Panc1 (cell line): Measurements from ENCODE around the gene HDLBP. TPM values are rescaled to one million over a fixed set of nuclear protein-coding genes. Genes with fewer than 3 reads are reported as not detected.

Source experiments
- ATAC-seq: fragments of 200-7000 bp; cut with Tn5 transposase; 2 replicates; pipeline ENCODE4 v1.9.1; 2020; ENCODE audit warnings: mild to moderate bottlenecking, moderate library complexity
- BruUV-seq: library from RNA; stranded (reverse); fragments of 400-500 nt; replicated peaks from 2 replicates; lab custom pipeline; 2021; lab: Mats Ljungman, UMichigan
- CTCF ChIA-PET: fragments of 300-600 bp; sonication (Branson Sonifier 250); formaldehyde crosslinking; loops from one replicate; lab custom pipeline; 2022; ENCODE audit warnings: antibody characterized with exemption; lab: Charles Lee
- POLR2A ChIA-PET: fragments of 300-600 bp; sonication (Branson Sonifier 250); formaldehyde crosslinking; loops from one replicate; lab custom pipeline; 2022; ENCODE audit warnings: antibody characterized with exemption; lab: Charles Lee
- DNase-seq: peaks from one replicate; pipeline ENCODE4 v3.0.0-alpha.2; 2010; ENCODE audit warnings: low read depth, low spot score
- H3K27ac ChIP-seq: 2 replicates; pipeline ENCODE4 v1.5.1; 2011; ENCODE audit warnings: mild to moderate bottlenecking, low read length, inconsistent platforms
- H3K27me3 ChIP-seq: fragments of 200-500 bp; sonication (Bioruptor generic); 2 replicates; pipeline ENCODE4 v1.6.0; 2014; ENCODE audit warnings: low read length, inconsistent platforms; ENCODE audit not compliant: control insufficient read depth, insufficient read depth
- H3K36me3 ChIP-seq: fragments of 200-500 bp; sonication (Bioruptor generic); 2 replicates; pipeline ENCODE4 v1.5.1; 2014; ENCODE audit warnings: inconsistent platforms, mild to moderate bottlenecking, low read length, moderate library complexity; ENCODE audit not compliant: control insufficient read depth, insufficient read depth
- H3K4me1 ChIP-seq: 2 replicates; pipeline ENCODE4 v1.5.1; 2011; ENCODE audit warnings: inconsistent platforms, mild to moderate bottlenecking, low read length, moderate library complexity; ENCODE audit not compliant: control insufficient read depth, insufficient read depth
- H3K4me3 ChIP-seq, 2 experiments: 2 replicates each; pipeline ENCODE4 v1.5.1; 2011 to 2012; ENCODE audit warnings: low read depth in 2 of 2, low read length in 2 of 2, mild to moderate bottlenecking in 2 of 2, inconsistent platforms in 1 of 2, moderate library complexity in 1 of 2
- H3K9me3 ChIP-seq: fragments of 200-500 bp; sonication (Bioruptor generic); 2 replicates; pipeline ENCODE4 v1.5.1; 2014; ENCODE audit warnings: low read depth, mild to moderate bottlenecking, inconsistent platforms, low read length, moderate library complexity; ENCODE audit not compliant: control insufficient read depth, insufficient read depth
- POLR2AphosphoS5 ChIP-seq: IDR thresholded peaks from 2 replicates; pipeline ENCODE4 v1.6.1; 2012; ENCODE audit warnings: mild to moderate bottlenecking, low read depth, low read length, moderate library complexity
- REST ChIP-seq, 2 experiments: IDR thresholded peaks; 2 replicates each; pipeline ENCODE4 v1.6.1; 2011 to 2012; ENCODE audit warnings: low read depth in 2 of 2, control low read depth in 1 of 2, low read length in 1 of 2, mild to moderate bottlenecking in 1 of 2, moderate library complexity in 1 of 2; ENCODE audit not compliant: insufficient read depth in 1 of 2
- SIN3A ChIP-seq: IDR thresholded peaks from 2 replicates; pipeline ENCODE4 v1.6.1; 2012; ENCODE audit warnings: low read depth, mild to moderate bottlenecking, low read length, moderate library complexity, borderline replicate concordance; ENCODE audit not compliant: insufficient read depth
- TCF7L2 ChIP-seq: IDR thresholded peaks from 2 replicates; pipeline ENCODE4 v1.6.1; 2011; ENCODE audit warnings: mild to moderate bottlenecking, low read depth, low read length, inconsistent platforms
- in situ Hi-C: cut with HindIII; loops from 2 replicates; pipeline ENCODE4 v1.10.0; 2016; ENCODE audit warnings: low sequenced_read_pairs, low pct_unique_long_range_greater_than_20kb
- intact Hi-C: fragments of 100-400 bp; cut with micrococcal nuclease; formaldehyde crosslinking; loops from one replicate; pipeline ENCODE4 v1.10.0; 2022; ENCODE audit not compliant: unreplicated experiment
- total RNA-seq: library from RNA; stranded (reverse); gene quantifications from one replicate; pipeline ENCODE4 v1.2.1, GENCODE V29; 2021; ENCODE audit not compliant: unreplicated experiment
- TF ChIP-seq, protein P1 (sequence below): fragments of 450-650 bp; IDR thresholded peaks from 2 replicates; pipeline ENCODE4 v1.5.1; 2017; ENCODE audit warnings: mild to moderate bottlenecking

Gene HDLBP
- total RNA-seq, 1 experiment from 2014 or later = 656 TPM

DNA sequence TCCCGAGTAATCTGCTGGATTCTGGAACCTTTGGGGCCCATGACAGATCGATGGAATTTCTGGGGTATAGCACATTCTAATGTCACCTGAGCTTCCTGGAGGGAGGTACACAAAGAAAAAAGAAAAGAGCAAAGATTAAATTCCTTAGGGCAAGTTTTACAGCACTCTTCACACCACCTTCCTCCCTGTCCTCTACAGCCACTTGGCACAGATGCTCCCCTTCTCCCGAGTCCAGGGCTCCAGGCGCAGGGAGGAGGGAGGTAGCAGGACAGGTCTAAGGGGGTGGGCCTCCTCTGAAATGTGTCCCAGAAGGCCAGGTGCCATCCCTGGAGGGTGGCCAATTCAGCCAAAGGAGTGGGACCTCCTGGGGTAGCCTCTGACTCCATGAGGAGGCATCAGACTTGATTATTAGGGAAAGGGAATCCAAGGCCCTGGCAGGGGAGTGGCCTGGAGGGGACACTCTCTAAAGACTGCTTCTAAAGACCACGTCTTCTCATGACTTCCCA is 76.7 kb downstream of the HDLBP start:
- POLR2A ChIA-PET = no interaction called here
- no peak overlapping the region for H3K4me3 ChIP-seq
- peaks cover 44% of the 10 kb centered on the region for H3K36me3 ChIP-seq
- no peaks in the 10 kb centered on the region for H3K27me3 ChIP-seq
- no peaks in the 10 kb centered on the region for H3K4me1 ChIP-seq
- H3K27ac ChIP-seq = no peak overlapping the region
- no peaks in the 10 kb centered on the region for H3K9me3 ChIP-seq
- no peak for ATAC-seq
- intact Hi-C loops = no loop called here
- CTCF ChIA-PET = no interaction called here
- no peak for DNase-seq
- TF ChIP-seq POLR2AphosphoS5 (no peak), REST (IDR thresholded peaks at IDR 0.05; ENCODE audit: insufficient read depth in 1 of 2, low read depth in 2 of 2, low read length in 1 of 2) (no peak), SIN3A (no peak), TCF7L2 (no peak)
- TF ChIP-seq, protein P1, sequence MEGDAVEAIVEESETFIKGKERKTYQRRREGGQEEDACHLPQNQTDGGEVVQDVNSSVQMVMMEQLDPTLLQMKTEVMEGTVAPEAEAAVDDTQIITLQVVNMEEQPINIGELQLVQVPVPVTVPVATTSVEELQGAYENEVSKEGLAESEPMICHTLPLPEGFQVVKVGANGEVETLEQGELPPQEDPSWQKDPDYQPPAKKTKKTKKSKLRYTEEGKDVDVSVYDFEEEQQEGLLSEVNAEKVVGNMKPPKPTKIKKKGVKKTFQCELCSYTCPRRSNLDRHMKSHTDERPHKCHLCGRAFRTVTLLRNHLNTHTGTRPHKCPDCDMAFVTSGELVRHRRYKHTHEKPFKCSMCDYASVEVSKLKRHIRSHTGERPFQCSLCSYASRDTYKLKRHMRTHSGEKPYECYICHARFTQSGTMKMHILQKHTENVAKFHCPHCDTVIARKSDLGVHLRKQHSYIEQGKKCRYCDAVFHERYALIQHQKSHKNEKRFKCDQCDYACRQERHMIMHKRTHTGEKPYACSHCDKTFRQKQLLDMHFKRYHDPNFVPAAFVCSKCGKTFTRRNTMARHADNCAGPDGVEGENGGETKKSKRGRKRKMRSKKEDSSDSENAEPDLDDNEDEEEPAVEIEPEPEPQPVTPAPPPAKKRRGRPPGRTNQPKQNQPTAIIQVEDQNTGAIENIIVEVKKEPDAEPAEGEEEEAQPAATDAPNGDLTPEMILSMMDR = no peak
- in situ Hi-C loops = no loop called here
- BruUV-seq = no TSS peak

- no peak for ATAC-seq
- in situ Hi-C loops = no loop called here
- TF ChIP-seq SIN3A = no peak
- no peak for TF ChIP-seq REST (IDR thresholded peaks at IDR 0.05; ENCODE audit: insufficient read depth in 1 of 2, low read depth in 2 of 2, low read length in 1 of 2)
- no peak for TF ChIP-seq POLR2AphosphoS5
- TF ChIP-seq, protein P1 = no peak
- TF ChIP-seq TCF7L2 = no peak
- POLR2A ChIA-PET = interaction anchor here (0.6 kb wide), 1 partner anchor 139 kb away, joined by 4 read pairs; no protein-coding TSS in a partner anchor
- Histone ChIP-seq H3K4me3 (no peak overlapping the region), H3K4me1 (no peaks in the 10 kb centered on the region), H3K27ac (no peak overlapping the region), H3K9me3 (no peaks in the 10 kb centered on the region), H3K27me3 (no peaks in the 10 kb centered on the region), H3K36me3 (peaks cover 37% of the 10 kb centered on the region)
- intact Hi-C loops = no loop called here
- CTCF ChIA-PET = no interaction called here
- no peak for DNase-seq
- BruUV-seq = no TSS peak
Observed at GRCh38 chr2:241237949-241238371, 77.5 kb downstream of the HDLBP start.
